Epithelial cell of prostate (primary cell): Measurements from ENCODE around the gene KCTD1.
A peak's percentile ranks its signal among the peaks of the same experiment; 100 is the strongest.

Experiments
- DNase-seq: peaks from one replicate; pipeline ENCODE4 v3.0.0-alpha.2; 2011; ENCODE audit warnings: low read depth, low spot score
- H3K27ac ChIP-seq: fragments of 450-650 bp; 2 replicates; pipeline ENCODE4 v1.5.1; 2017; ENCODE audit warnings: mild to moderate bottlenecking

Gene KCTD1

DNA sequence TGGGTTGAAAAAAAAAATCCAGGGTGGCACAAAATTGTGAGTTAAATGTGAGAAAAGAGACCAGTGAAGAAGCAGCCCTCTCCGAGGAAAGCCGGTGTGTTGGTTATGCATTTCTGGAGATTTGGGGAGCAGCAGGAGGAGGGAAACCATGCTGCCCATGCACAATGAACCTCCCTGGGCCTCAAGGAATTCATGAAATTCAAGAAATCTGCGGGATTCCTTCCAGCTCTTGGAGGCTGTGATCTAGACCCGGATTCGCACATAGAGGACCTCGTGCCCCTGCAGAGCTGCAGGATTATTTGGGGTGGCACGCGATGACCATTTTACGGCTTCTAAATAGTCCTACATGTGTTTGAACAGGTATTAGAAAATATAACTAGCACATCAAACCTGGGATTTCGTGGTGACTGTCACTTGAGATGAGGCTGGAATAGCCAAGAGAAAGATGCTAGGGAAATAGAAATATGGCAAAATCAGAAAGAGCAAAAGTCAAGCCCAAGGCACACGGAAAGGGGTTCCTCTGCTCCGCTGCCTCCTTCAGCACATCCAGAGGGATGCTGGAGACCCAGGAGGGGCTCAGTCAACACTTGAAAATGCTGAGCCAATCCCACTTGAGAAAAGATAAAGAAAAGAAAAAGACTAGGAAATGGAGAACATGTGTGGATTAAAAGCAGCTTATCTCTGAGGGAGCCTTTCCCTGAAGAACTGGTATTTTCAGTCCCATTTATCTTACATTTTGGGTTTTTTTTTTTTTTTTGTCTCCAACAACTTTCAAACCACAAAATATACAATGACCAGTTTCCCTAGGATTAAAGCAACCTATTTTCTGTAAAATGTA is 22.0 kb downstream of the KCTD1 start:
- no peak overlapping the region for H3K27ac ChIP-seq
- no peak for DNase-seq

- no peak for DNase-seq
- H3K27ac ChIP-seq, result no peak overlapping the region
Observed at GRCh38 chr18:26524504-26525351, 23.6 kb downstream of the KCTD1 start.

DNA sequence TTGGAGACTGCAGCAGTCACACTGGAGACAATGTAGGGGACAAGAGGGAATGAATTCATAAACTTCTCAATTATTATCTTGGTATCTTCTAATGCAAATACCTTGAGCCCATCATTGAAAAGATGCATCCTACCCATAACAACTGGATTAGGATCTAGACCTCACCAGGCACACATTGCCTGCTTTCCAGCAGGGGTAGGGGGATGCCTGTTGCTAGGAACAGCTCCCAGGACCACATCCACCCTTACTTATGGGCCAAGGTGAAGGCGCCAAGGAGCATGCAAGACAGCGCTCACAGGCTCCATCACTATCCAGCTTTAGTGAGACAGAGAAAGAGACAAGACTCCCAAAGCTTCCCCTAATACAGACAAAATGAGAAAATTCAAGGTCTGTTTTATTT is 24.4 kb downstream of the KCTD1 start:
- no peak for DNase-seq
- H3K27ac ChIP-seq, result no peak overlapping the region

GRCh38 chr18:26521617-26522016 is 26.7 kb downstream of the KCTD1 start:
- no peak for DNase-seq
- H3K27ac ChIP-seq, result no peak overlapping the region

DNA sequence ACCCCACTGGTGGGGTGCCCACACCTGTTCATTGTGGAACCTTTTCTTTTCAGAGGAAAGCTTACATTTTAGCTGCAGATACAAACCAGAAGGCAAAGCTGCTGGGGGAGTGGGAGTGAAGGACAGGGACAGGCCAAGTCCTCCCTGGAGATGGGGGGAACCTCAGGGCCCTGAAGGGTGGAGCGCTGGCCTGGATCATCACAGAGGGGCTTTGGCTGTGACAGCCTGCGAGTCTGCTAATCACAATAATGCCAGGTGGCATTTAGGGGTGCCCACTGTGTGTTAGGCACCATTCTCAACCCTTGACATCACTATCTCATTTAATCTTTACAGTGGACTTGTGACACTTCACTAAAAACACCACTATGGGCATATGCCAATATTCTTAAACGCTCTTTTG is 27.4 kb downstream of the KCTD1 start:
- H3K27ac ChIP-seq, result no peak overlapping the region
- DNase-seq, result no peak

GRCh38 chr18:26519114-26519513 is 29.2 kb downstream of the KCTD1 start:
- no peak for DNase-seq
- H3K27ac ChIP-seq, result no peak overlapping the region

- no peak overlapping the region for H3K27ac ChIP-seq
- no peak for DNase-seq
Observed at GRCh38 chr18:26516964-26517363, 31.4 kb downstream of the KCTD1 start.

GRCh38 chr18:26515643-26516487 is 32.5 kb downstream of the KCTD1 start:
- DNase-seq, result no peak
- H3K27ac ChIP-seq, result no peak overlapping the region

DNA sequence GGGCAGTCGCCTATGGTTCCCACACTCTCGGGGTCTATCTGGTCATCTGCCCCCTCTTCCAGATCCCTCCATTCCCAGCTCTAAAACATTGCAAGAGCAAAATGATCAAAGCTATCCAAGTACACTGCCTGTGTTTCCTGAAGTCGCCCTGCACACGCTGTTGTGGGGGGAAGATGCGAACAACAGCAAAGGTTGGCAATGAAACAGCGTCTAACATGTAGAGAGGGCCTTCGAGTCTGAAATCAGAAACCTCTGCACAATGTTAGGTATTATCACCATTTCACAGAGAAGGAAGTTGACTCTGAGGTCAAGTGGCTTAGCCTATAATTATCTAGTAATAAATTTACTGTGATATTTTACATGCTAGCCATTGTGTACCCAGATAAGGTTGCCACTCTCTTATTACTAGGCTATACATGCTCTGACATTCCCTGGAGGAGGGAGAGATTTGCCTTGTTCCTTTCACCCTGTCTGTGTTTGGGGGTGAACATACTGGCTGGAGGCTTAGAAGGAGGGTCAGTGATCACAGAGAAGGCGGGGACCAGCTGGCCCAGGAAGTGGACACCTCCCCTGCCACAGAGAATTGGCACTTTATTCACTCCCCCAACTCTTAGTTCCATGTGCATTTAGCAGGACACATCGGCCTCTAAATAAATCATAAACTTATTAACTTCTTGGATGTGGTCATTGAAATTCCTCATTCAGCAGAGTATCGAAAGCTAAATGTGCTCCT is 36.8 kb downstream of the KCTD1 start:
- no peak for DNase-seq
- no peak overlapping the region for H3K27ac ChIP-seq

DNA sequence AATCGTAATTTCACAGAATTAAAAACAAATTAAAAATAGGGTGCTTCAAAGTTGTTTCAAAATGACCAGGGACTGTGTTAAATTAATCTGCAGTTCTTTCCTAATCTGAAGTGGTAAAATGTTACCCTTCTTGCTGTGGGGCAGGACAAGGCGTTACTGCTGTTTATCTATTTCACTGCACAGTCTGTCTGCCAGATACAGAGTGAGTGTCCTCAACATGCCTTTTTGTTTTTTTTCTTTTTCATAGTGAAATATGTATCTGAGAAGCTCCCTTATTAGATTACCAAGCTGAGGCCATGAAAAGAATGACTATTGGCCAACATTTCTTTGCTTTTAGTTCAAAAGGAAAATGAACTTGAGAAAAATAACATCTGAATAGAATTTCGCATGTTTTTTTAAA is 38.0 kb downstream of the KCTD1 start:
- H3K27ac ChIP-seq, result no peak overlapping the region
- no peak for DNase-seq

GRCh38 chr18:26506012-26506411 is 42.3 kb downstream of the KCTD1 start:
- no peak overlapping the region for H3K27ac ChIP-seq
- no peak for DNase-seq

DNA sequence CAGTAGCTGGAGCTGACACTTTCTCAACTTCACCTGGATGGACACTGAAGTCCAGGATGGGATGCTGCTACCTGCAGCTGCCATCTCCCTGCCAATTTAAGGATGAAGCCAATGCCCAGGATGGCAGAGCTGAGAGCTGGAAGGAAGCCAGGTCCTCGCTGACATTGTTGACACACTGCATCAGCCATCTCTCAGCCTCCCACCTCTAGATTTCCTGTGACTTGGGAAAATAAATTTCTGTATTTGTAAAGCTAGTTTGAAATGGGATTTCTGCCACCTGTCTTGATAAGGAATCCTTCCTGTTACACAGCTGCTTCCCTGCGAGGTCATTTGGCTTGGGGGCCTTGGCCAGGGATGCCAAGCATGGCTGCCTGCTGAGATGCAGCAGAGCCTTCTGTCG is 43.5 kb downstream of the KCTD1 start:
- no peak overlapping the region for H3K27ac ChIP-seq
- DNase-seq, result no peak

DNA sequence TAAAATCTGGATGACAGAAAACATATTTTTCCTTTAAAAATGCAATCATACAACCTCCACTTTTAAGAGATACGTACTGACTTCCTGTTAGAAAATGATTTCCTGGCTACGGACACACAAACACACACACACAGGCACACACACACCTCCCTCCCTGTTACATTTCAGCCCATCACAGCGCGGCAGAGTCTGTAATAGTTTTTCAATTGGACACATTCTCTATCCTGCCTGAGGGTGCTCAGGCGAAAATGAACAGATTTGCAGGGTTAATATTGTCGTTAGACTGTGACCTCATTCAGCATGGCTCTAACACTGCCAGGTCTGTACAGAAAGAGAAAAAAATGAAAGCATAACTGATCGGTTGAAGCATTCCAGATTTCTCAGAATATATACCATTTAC is 45.0 kb downstream of the KCTD1 start:
- no peak for DNase-seq
- H3K27ac ChIP-seq, result peak overlapping the region; percentile 39

GRCh38 chr18:26502823-26503222 is 45.5 kb downstream of the KCTD1 start:
- H3K27ac ChIP-seq, result peak overlapping the region; percentile 39
- DNase-seq, result no peak

GRCh38 chr18:26497866-26498265 is 50.5 kb downstream of the KCTD1 start:
- DNase-seq, result no peak
- no peak overlapping the region for H3K27ac ChIP-seq

- DNase-seq, result no peak
- no peak overlapping the region for H3K27ac ChIP-seq
Observed at GRCh38 chr18:26496528-26496927, 51.8 kb downstream of the KCTD1 start.

- no peak for DNase-seq
- H3K27ac ChIP-seq, result peak overlapping the region; percentile 14
Observed at GRCh38 chr18:26495287-26495686, 53.1 kb downstream of the KCTD1 start.

GRCh38 chr18:26493021-26493420 is 55.3 kb downstream of the KCTD1 start:
- DNase-seq, result no peak
- H3K27ac ChIP-seq, result no peak overlapping the region

DNA sequence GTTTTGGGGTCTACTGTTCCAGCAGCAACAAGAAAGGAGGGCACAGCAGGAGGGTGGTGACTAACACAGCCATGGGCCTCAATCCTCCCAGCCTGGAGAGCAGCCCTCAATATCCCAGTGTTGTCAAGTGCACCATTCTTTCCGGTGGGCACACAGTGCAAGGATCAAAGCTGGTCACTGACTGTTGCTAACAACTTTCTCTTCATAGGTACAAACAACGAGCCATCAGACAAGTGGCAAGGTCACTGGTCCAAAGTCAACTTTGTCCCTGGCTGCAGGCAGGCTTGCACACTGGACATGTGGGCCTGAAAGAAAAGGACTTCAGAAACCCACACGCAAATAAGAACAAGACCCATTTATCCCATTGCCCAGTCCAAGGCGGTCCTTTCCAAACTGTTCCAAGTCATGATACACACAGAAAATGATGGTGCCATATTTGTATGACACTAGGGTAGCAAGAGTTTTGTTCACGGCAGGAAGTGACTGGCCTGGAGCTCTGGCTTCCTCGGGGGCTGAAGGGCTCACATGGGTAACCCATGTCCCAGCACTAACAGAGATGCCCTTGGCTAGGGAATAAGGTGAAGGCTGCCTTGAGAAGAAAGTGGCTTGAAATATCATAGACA is 57.0 kb downstream of the KCTD1 start:
- DNase-seq, result no peak

More for the DNA sequence above, 57.0 kb downstream of the KCTD1 start:
- H3K27ac ChIP-seq, result no peak overlapping the region
